Measurements from ENCODE around the gene SASH1.

- no peak for TF ChIP-seq POLR2A (IDR thresholded peaks at IDR 0.05; ENCODE audit: low read depth, low read length)
- TF ChIP-seq CTCF (IDR thresholded peaks at IDR 0.05; ENCODE audit: extremely low read depth in 1 of 2, insufficient read depth in 1 of 2, low read depth in 1 of 2, low read length in 2 of 2) = no peak
- TF ChIP-seq EZH2 (IDR thresholded peaks at IDR 0.05; ENCODE audit: borderline replicate concordance, low read depth, low read length, severe bottlenecking) = no peak
These were observed 24.9 kb downstream of the SASH1 start for GRCh38 chr6:148367411-148368024.

Measured in endothelial cell of umbilical vein (primary cell).